K562 (cell line): ENCODE results near the gene NECAB2. TPM values are rescaled to one million over a fixed set of nuclear protein-coding genes. Genes with fewer than 3 reads are reported as not detected.

ENCODE experiments used
- ARID2 ChIP-seq: fragments of 450-650 bp; IDR thresholded peaks from 2 replicates; pipeline ENCODE4 v1.6.1; 2017; ENCODE audit warnings: antibody characterized with exemption, mild to moderate bottlenecking
- C11orf30 ChIP-seq: fragments of 450-650 bp; IDR thresholded peaks from 2 replicates; pipeline ENCODE4 v1.6.1; 2016; ENCODE audit warnings: low read depth, mild to moderate bottlenecking
- CCNT2 ChIP-seq: IDR thresholded peaks from 2 replicates; pipeline ENCODE4 v1.6.1; 2011; ENCODE audit warnings: borderline replicate concordance, low read depth, mild to moderate bottlenecking, moderate library complexity, mixed read lengths, low read length; ENCODE audit not compliant: insufficient read length; ENCODE audit errors: extremely low read depth
- ESRRA ChIP-seq: fragments of 450-650 bp; IDR thresholded peaks from 2 replicates; pipeline ENCODE4 v1.6.1; 2014; ENCODE audit warnings: low read depth, mild to moderate bottlenecking, moderate library complexity, borderline replicate concordance
- KAT8 ChIP-seq: fragments of 450-650 bp; IDR thresholded peaks from 2 replicates; pipeline ENCODE4 v1.6.1; 2016; ENCODE audit warnings: low read depth, mild to moderate bottlenecking
- KLF1 ChIP-seq: fragments of 450-650 bp; IDR thresholded peaks from 2 replicates; pipeline ENCODE4 v1.6.1; 2016; ENCODE audit warnings: missing genetic modification characterization, missing compliant biosample characterization
- RB1 ChIP-seq: fragments of 450-650 bp; IDR thresholded peaks from 2 replicates; pipeline ENCODE4 v1.6.1; 2017; ENCODE audit warnings: low read depth, mild to moderate bottlenecking
- RNF2 ChIP-seq: sonication (generic); IDR thresholded peaks from 2 replicates; pipeline ENCODE4 v1.6.1; 2016
- RUNX1 ChIP-seq: sonication (generic); IDR thresholded peaks from 2 replicates; pipeline ENCODE4 v1.6.1; 2016; ENCODE audit warnings: antibody characterized with exemption, low read depth
- SLC30A9 ChIP-seq: fragments of 250-450 bp; sonication (Bioruptor Pico); IDR thresholded peaks from 2 replicates; pipeline ENCODE4 v1.8.0; 2022; ENCODE audit warnings: mild to moderate bottlenecking, moderate library complexity
- STAG1 ChIP-seq: sonication (generic); formaldehyde crosslinking; IDR thresholded peaks from 2 replicates; pipeline ENCODE4 v1.5.0; 2020; ENCODE audit warnings: missing genetic modification reagents, borderline replicate concordance
- TSC22D4 ChIP-seq: fragments of 450-650 bp; IDR thresholded peaks from 2 replicates; pipeline ENCODE4 v1.6.1; 2016; ENCODE audit warnings: missing genetic modification characterization, missing biosample characterization, control low read depth
- U2AF1 ChIP-seq: fragments of 200-400 bp; formaldehyde crosslinking; optimal IDR thresholded peaks from 2 replicates; pipeline ENCODE3; 2017; ENCODE audit warnings: mild to moderate bottlenecking, low read depth, low read length, moderate library complexity
- ZNF175 ChIP-seq: fragments of 200-800 bp; sonication (Bioruptor generic); IDR thresholded peaks from 2 replicates; pipeline ENCODE4 v1.6.1; 2016; ENCODE audit warnings: low read depth, mild to moderate bottlenecking, missing genetic modification characterization, missing compliant biosample characterization
- ZNF253 ChIP-seq: fragments of 250-450 bp; sonication (Bioruptor Pico); conservative IDR thresholded peaks from 2 replicates; pipeline ENCODE4 v1.6.1; 2021; ENCODE audit warnings: mild to moderate bottlenecking
- polyA plus RNA-seq, 8 experiments: library from polyadenylated mRNA; depleted of rRNA in 4 of 8; stranded (reverse) in 5 of 8; unstranded in 3 of 8; fragments of >200 nt; fragmentation: Nextera tagmentation in 2 of 8; fragmentation: Illumina TruSeq in 1 of 8; extraction: Ambion mirVana in 2 of 8; extraction: Trizol in 1 of 8; gene quantifications; 2 replicates each; pipeline versions ENCODE4 v1.2.1 to v1.2.3, GENCODE V29; 2011 to 2014; ENCODE audit warnings: inconsistent platforms in 1 of 8, missing spikeins in 1 of 8
- total RNA-seq, 7 experiments: library from RNA; depleted of rRNA in 6 of 7; stranded (reverse); fragments of >200 nt in 6 of 7; fragmentation: Illumina TruSeq in 2 of 7; extraction: Trizol in 2 of 7; gene quantifications; 2 replicates each; pipeline versions ENCODE4 v1.2.1 to v1.2.3, GENCODE V29; 2011 to 2021; ENCODE audit warnings: low replicate concordance in 1 of 7
- TF ChIP-seq, protein P1 (sequence below): sonication (generic); formaldehyde crosslinking; IDR thresholded peaks from 2 replicates; pipeline ENCODE4 v1.9.0; 2022; ENCODE audit warnings: mild to moderate bottlenecking, missing genetic modification reagents
- TF ChIP-seq, protein P2 (sequence below): IDR thresholded peaks from 3 replicates; pipeline ENCODE4 v1.6.1; 2011; ENCODE audit warnings: borderline replicate concordance, mild to moderate bottlenecking, moderate library complexity; ENCODE audit not compliant: insufficient read length; ENCODE audit errors: extremely low read depth
- TF ChIP-seq, protein P3 (sequence below): sonication (generic); formaldehyde crosslinking; IDR thresholded peaks from 2 replicates; pipeline ENCODE4 v1.8.1; 2023; ENCODE audit warnings: mild to moderate bottlenecking, missing genetic modification reagents
- TF ChIP-seq, protein P4 (sequence below): fragments of 250-450 bp; sonication (Bioruptor Pico); IDR thresholded peaks from 2 replicates; pipeline ENCODE4 v1.6.1; 2021; ENCODE audit warnings: mild to moderate bottlenecking

Gene NECAB2
- total and polyA plus RNA-seq, 9 of the 15 experiments (the other 6 are each of a cell fraction or from before 2014, with no cell fraction given): 0.03 to 0.28 TPM; not detected in 7

DNA sequence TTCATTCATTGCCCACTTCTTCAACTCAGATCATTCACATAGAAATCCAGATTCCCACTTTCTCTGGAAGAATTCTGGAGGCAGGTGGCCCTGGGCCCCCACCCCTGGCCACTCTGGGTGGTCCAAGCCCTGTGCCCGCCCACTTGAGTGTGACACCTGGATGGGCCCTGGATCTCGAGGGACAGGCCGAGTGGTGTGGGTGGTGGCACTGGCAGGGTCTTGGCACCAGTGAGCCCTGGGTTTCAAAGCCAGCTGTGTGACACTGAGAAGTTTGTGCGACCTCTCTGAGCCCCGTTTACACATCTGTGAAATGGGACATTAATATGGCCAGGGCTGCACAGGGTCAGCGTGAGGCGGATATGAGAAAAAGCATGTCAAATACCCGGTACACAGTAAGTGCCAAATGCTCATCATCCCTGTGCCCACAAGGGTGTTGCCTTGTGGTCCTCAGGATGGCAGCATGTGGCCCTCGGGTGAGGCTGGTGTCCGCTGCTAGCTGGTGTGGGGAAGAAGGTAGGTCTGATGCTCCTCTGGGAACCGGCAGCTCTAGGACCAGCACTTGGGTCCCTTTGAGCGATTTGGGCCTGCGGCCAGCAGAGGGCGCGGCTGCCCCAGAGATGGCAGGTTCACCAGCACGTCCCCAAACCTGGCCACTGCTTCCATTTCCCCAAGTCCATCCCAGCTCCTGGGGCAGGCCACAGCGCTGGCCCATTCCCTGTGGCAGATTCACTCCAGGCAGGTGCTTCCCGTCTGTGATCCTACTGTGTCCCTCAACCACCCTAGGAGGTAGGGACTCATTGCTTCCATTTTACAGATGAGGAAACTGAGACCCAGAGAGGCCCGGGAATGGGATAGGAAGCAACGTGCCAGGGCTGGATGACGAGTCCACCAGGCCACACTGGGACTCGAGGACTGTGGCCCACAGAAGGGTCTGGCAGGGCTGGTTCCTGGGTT is 11.4 kb upstream of the NECAB2 start (continued):
- TF ChIP-seq ARID2 (peak; percentile 41; the same call in 1 of the 2 replicates), RNF2 (no peak), ZNF253 (CRISPR knock-in tag) (no peak), STAG1 (CRISPR knock-in tag) (peak; percentile 92), RUNX1 (no peak), C11orf30 (no peak), TSC22D4 (tag) (no peak), ZNF175 (CRISPR knock-in tag) (no peak), KLF1 (no peak), ESRRA (peak; percentile 52; the same call in 1 of the 2 replicates), U2AF1 (no peak), RB1 (peak; percentile 85), SLC30A9 (no peak), CCNT2 (no peak), KAT8 (no peak)
- TF ChIP-seq, protein P1, sequence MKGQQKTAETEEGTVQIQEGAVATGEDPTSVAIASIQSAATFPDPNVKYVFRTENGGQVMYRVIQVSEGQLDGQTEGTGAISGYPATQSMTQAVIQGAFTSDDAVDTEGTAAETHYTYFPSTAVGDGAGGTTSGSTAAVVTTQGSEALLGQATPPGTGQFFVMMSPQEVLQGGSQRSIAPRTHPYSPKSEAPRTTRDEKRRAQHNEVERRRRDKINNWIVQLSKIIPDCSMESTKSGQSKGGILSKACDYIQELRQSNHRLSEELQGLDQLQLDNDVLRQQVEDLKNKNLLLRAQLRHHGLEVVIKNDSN (CRISPR knock-in tag): no peak
- TF ChIP-seq, protein P2, sequence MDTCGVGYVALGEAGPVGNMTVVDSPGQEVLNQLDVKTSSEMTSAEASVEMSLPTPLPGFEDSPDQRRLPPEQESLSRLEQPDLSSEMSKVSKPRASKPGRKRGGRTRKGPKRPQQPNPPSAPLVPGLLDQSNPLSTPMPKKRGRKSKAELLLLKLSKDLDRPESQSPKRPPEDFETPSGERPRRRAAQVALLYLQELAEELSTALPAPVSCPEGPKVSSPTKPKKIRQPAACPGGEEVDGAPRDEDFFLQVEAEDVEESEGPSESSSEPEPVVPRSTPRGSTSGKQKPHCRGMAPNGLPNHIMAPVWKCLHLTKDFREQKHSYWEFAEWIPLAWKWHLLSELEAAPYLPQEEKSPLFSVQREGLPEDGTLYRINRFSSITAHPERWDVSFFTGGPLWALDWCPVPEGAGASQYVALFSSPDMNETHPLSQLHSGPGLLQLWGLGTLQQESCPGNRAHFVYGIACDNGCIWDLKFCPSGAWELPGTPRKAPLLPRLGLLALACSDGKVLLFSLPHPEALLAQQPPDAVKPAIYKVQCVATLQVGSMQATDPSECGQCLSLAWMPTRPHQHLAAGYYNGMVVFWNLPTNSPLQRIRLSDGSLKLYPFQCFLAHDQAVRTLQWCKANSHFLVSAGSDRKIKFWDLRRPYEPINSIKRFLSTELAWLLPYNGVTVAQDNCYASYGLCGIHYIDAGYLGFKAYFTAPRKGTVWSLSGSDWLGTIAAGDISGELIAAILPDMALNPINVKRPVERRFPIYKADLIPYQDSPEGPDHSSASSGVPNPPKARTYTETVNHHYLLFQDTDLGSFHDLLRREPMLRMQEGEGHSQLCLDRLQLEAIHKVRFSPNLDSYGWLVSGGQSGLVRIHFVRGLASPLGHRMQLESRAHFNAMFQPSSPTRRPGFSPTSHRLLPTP: no peak
- TF ChIP-seq, protein P3, sequence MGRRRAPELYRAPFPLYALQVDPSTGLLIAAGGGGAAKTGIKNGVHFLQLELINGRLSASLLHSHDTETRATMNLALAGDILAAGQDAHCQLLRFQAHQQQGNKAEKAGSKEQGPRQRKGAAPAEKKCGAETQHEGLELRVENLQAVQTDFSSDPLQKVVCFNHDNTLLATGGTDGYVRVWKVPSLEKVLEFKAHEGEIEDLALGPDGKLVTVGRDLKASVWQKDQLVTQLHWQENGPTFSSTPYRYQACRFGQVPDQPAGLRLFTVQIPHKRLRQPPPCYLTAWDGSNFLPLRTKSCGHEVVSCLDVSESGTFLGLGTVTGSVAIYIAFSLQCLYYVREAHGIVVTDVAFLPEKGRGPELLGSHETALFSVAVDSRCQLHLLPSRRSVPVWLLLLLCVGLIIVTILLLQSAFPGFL (CRISPR knock-in tag): no peak
- TF ChIP-seq, protein P4, sequence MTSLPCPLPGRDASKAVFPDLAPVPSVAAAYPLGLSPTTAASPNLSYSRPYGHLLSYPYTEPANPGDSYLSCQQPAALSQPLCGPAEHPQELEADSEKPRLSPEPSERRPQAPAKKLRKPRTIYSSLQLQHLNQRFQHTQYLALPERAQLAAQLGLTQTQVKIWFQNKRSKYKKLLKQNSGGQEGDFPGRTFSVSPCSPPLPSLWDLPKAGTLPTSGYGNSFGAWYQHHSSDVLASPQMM (CRISPR knock-in tag): no peak
